H1 (cell line): Measurements from ENCODE around the gene MIB1. TPM values are rescaled to one million over a fixed set of nuclear protein-coding genes. Genes with fewer than 3 reads are reported as not detected.

Experiments
- BACH1 ChIP-seq: IDR thresholded peaks from 2 replicates; pipeline ENCODE4 v1.6.1; 2012; ENCODE audit warnings: low read length, improper control_type of control experiment
- CHD1 ChIP-seq: IDR thresholded peaks from 2 replicates; pipeline ENCODE4 v1.6.1; 2012; ENCODE audit warnings: low read depth, low read length, improper control_type of control experiment
- CHD7 ChIP-seq: fragments of 300-600 bp; sonication (generic); IDR thresholded peaks from 2 replicates; pipeline ENCODE4 v1.7.1; 2012; ENCODE audit warnings: low read length, moderate library complexity, mild to moderate bottlenecking, inconsistent platforms; ENCODE audit not compliant: insufficient replicate concordance
- CTBP2 ChIP-seq: IDR thresholded peaks from 2 replicates; pipeline ENCODE4 v1.7.0; 2011; ENCODE audit warnings: borderline replicate concordance, mild to moderate bottlenecking, moderate library complexity, mixed read lengths, low read length; ENCODE audit not compliant: insufficient read depth, insufficient read length
- EGR1 ChIP-seq: IDR thresholded peaks from 2 replicates; pipeline ENCODE4 v1.6.1; 2011; ENCODE audit warnings: low read depth, low read length, borderline replicate concordance
- HDAC2 ChIP-seq, 2 experiments: fragments of 300-600 bp in 1 of 2; sonication (generic) in 1 of 2; IDR thresholded peaks; 2 replicates each; pipeline ENCODE4 v1.6.1; 2011 to 2012; ENCODE audit warnings: low read depth in 2 of 2, low read length in 2 of 2, mild to moderate bottlenecking in 2 of 2, moderate library complexity in 2 of 2, borderline replicate concordance in 1 of 2, inconsistent platforms in 1 of 2
- PHF8 ChIP-seq: fragments of 200-600 bp; sonication (generic); conservative IDR thresholded peaks from 2 replicates; pipeline ENCODE4 v1.7.1; 2012; ENCODE audit warnings: low read depth, mild to moderate bottlenecking, inconsistent platforms, low read length, moderate library complexity
- POU5F1 ChIP-seq: IDR thresholded peaks from 2 replicates; pipeline ENCODE4 v1.6.1; 2011; ENCODE audit warnings: low read depth, mild to moderate bottlenecking, low read length, moderate library complexity
- SIRT6 ChIP-seq: IDR thresholded peaks from one replicate; pipeline ENCODE4 v1.7.1; 2012; ENCODE audit warnings: low read length, inconsistent platforms
- SIX5 ChIP-seq: IDR thresholded peaks from 2 replicates; pipeline ENCODE4 v1.6.1; 2011; ENCODE audit warnings: mild to moderate bottlenecking, low read depth, low read length
- SUZ12 ChIP-seq: fragments of 200-600 bp; sonication (generic); IDR thresholded peaks from 2 replicates; pipeline ENCODE4 v1.6.1; 2012; ENCODE audit warnings: mild to moderate bottlenecking, inconsistent platforms, low read length, moderate library complexity, mixed read lengths
- TCF12 ChIP-seq: IDR thresholded peaks from 2 replicates; pipeline ENCODE4 v1.6.1; 2011; ENCODE audit warnings: low read depth, mild to moderate bottlenecking, low read length
- ZNF274 ChIP-seq: IDR thresholded peaks from 2 replicates; pipeline ENCODE4 v1.7.0; 2012; ENCODE audit warnings: low read length, borderline replicate concordance; ENCODE audit errors: extremely low read depth
- polyA plus RNA-seq, 7 experiments: library from polyadenylated mRNA; depleted of rRNA in 3 of 7; stranded (reverse) in 5 of 7; unstranded in 2 of 7; fragments of >200 nt in 5 of 7; fragments of 200-250 nt in 2 of 7; gene quantifications; 1 replicate in 5 of 7; 2 replicates in 1 of 7; 4 replicates in 1 of 7; pipeline versions ENCODE4 v1.2.1 to v1.2.3, GENCODE V29; 2011 to 2013; ENCODE audit warnings: missing spikeins in 2 of 7, mixed read lengths in 2 of 7
- total RNA-seq: library from RNA; stranded (reverse); fragmentation: NEBNext Ultra II Directional; extraction: Animal tissue kit (Norgen Biotek cat#: 25700); gene quantifications from 2 replicates; pipeline ENCODE4 v1.2.1, GENCODE V29; 2021

MIB1 gene
- total and polyA plus RNA-seq, 2 of the 8 experiments (the other 6 are each of a cell fraction or from before 2014, with no cell fraction given), result 8.2 to 60.3 TPM

- TF ChIP-seq CHD7 (no peak), CHD1 (no peak), SIRT6 (no peak), HDAC2 (IDR thresholded peaks at IDR 0.05; ENCODE audit: borderline replicate concordance in 1 of 2, low read depth in 2 of 2, low read length in 2 of 2) (no peak), ZNF274 (no peak), POU5F1 (no peak), CTBP2 (no peak), SUZ12 (no peak), TCF12 (no peak), PHF8 (no peak), EGR1 (no peak), SIX5 (no peak), BACH1 (no peak)
Observed at GRCh38 chr18:21769206-21769605, 28.6 kb downstream of the MIB1 start (continued).
